HG03558 (cell line): ENCODE data around the gene ZNF282.

Experiments used
- ATAC-seq: cut with Tn5 transposase; IDR thresholded peaks from one replicate; pipeline ENCODE4 v1.9.1; 2021; ENCODE audit warnings: moderate number of reproducible peaks; ENCODE audit not compliant: unreplicated experiment; ENCODE audit errors: extremely low read depth

The ZNF282 gene

GRCh38 chr7:149188637-149189259 lies 6.6 kb upstream of the ZNF282 start:
- no peak for ATAC-seq

GRCh38 chr7:149191851-149192250 lies 3.5 kb upstream of the ZNF282 start:
- ATAC-seq, result no peak

DNA sequence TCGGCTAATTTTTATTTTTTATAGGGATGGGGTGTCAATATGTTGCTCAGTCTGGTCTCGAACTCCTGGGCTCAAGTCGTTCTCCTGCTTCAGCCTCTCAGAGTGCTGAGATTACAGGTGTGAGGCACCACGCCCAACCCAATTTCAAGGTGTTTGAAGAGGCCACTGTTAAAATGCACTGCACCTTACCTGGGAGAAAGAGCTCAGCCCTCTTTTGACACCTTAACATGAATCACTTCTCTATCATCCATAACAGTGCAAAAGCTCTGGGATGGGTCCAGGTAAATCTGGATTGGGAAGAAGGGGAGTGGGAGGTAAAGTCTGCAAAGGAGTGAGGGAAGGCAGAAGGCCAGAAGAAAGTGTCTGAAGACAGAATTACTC lies 557 bp upstream of the ZNF282 start:
- ATAC-seq, result no peak

- no peak for ATAC-seq
These were observed 882 bp downstream of the ZNF282 start for GRCh38 chr7:149196151-149196704.

DNA sequence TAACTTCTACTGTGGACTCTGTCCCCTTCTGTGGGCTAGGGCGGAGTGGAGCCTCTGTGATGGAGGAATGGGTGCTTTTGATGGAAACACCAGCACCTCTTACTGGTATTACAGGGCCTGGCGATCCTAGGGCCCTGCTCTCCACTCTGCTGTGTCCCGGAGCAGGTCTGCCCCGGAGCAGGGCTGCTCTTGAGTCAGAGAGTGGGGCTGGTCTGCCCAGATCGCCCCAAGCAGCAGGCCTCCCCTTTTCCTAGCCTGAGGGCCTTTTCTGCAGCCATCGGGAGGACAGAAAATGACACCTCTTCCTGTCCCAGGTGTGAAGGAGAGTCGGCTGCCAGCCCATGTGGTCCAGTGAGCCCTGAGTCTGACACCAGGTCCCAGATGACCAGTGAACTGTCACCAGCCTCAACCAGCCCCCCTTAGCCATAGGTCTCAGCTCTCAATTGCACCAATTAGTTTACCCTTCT lies 1.4 kb downstream of the ZNF282 start:
- no peak for ATAC-seq

DNA sequence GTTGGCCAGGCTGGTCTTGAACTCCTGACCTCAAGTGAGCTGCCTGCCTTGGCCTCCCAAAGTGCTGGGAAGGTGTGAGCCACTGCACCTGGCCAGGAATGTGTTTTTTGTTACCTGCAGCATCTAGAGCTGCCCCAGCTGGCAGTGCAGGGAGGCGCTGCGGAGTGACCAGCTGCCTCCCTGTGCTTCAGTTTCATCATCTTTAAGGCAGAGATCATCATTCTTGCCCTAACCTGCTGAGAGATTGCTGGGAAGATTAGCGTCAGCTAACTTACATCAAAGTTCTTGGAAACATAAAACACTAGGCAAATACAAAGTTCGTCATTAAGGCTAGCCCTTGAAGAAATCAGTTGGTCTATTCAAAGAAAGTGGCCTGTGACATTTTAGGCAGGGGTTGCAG lies 2.3 kb downstream of the ZNF282 start:
- no peak for ATAC-seq

- ATAC-seq, result no peak
These were observed 2.9 kb downstream of the ZNF282 start for GRCh38 chr7:149198161-149198816.

DNA sequence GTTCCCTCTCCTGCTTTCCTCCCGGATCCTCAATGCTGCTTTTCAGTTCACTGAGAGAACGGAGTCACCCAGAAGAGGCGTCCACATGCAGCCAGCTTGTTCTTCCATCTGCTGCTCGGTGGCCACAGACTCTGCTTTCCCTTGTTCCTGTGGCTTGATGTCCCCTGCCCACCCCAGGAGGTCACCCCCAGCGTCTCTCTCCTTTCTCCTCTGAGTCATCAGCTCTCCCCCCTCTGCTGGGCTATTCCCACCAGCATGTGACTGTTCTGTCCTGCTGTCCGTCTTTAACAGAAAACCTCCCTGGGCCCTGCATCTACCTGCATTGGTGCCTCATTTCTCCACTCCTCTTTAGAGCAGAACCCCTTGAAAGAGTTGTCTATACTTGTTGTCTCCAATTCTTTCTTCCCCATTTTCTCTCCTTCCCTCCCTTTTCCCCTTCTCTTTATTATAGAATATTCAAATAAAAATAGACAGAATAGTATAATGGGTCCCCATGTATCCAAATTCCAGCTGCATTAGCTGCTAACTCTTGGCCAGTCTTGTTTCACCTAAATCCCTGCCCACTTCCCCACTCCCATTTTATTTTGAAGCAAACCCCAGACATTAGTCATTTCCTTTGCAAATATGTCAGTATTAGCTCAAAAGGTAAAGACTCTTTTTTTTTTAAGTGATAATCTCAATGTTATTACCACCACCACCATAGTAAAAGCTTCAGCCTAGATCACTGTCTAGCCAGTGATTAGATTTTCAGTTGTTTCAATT lies 4.1 kb downstream of the ZNF282 start:
- no peak for ATAC-seq

DNA sequence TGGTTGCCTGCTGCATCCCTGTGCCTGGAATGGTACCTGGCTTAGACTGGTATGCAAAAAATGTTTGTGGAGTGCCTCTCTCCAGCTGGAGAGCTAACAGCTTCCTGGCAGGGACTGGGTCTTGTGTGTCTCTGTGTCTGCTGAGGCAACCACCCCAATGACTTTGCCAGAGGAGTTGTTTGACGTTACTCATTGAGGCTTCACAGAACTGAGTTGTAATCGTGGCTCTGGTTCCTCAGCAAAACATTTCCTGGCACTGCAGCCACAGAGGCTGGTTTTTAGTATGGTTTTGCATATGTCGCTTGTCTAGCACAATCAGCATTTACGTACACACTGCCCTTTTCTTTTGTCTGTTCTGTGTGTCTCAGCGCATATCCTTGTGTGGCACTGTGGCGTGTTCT lies 7.5 kb downstream of the ZNF282 start:
- ATAC-seq, result no peak

GRCh38 chr7:149205690-149206381 lies 10.5 kb downstream of the ZNF282 start:
- no peak for ATAC-seq

DNA sequence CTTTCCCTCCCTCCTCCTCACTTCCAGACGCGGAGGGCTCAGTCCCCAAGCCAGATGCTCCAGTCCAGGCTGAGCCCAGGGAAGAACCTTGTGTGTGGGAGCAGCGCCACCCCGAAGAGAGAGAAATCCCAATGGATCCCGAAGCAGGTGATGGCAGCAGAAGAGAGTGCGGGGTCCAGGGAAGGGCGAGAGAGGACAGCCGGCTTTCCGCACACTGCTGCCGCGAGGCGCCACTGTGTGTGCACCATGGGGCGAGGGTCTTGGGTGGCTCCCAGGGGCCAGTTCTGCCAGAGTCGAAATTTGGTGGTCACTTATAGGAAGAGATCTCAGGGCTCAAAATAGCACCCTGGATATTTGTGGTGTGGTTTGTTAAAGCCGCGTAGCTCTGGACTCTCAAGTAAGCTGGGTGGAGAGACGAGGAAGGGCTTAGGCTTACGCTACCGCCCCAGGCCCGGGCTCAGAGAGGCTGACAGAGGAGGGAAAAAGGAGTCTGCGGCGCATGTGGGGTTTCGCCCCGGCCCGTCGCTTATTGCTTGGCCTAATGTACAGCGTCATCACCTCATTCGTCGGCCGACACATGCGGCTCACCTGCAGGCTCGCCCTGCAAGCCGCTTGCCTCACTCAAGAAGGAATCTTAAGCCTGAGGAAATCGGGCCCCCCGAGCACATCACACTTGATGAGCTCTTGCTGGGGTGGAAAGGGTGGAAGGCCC lies 12.1 kb downstream of the ZNF282 start:
- no peak for ATAC-seq

DNA sequence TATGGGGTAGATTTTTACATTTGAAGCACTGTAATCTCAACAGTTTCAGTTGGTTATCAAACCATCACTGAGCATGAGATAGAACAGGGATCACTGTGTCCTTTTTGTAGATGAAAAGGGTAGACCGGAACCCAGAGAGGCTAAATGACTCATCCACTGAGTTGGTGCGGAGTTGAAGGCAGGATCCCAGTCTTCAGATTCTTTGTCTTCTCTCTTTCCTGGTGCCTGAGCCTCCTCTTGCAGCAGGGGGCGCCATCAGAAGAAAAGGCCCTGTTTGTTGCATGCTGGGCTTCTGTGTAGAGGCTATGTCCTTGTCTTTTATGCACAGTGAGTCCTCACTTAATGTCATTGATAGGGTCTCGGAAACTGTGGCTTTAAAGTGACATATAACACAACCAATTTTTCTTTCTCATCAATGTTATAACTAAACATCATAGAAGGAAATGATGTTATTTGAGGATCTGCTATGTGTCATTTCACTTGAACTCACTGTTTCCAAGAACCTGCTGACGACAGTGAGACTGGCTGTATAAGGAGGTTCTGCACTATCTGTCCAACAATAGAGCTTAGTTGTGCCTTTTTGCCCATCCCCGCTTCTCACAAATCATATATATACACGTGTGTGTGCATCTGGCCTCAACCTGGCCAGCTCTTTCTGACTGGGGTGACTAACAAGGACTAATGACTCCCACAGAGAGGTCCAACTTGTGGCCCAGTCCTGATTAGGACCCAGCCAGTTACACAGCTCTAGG lies 14.3 kb downstream of the ZNF282 start:
- ATAC-seq, result no peak

GRCh38 chr7:149210551-149210950 lies 15.2 kb downstream of the ZNF282 start:
- ATAC-seq, result no peak

GRCh38 chr7:149214020-149214720 lies 18.8 kb downstream of the ZNF282 start:
- ATAC-seq, result no peak

DNA sequence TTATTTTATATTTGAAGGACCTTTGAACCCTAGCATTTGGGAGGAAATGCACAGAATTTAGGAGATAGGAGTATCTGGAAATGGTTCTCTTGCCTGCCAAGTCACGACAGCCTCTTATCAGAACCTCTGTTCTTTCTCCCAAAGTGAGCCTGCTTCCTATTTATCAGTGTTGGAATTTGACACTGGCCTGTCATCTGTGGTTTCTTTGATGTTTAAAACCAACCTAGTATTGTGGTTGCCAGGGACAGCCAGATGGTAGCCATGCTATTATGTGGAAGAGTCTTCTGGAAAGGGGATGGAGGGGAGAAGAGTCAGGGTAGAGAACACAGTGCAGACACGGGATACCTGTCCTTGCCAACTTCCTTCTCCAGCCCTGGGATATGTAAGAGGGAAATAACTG lies 21.1 kb downstream of the ZNF282 start:
- ATAC-seq, result no peak

GRCh38 chr7:149217570-149217969 lies 22.2 kb downstream of the ZNF282 start:
- no peak for ATAC-seq

- no peak for ATAC-seq
These were observed 23.4 kb downstream of the ZNF282 start for GRCh38 chr7:149218469-149219420.

- no peak for ATAC-seq
These were observed 25.2 kb downstream of the ZNF282 start for GRCh38 chr7:149220534-149220933.
